GM19372 (cell line): ENCODE measurements around the gene DGKZ.

Source experiments
- ATAC-seq: cut with Tn5 transposase; IDR thresholded peaks from one replicate; pipeline ENCODE4 v1.9.1; 2021; ENCODE audit warnings: mild to moderate bottlenecking, low read depth, moderate library complexity; ENCODE audit not compliant: unreplicated experiment

DGKZ gene

DNA sequence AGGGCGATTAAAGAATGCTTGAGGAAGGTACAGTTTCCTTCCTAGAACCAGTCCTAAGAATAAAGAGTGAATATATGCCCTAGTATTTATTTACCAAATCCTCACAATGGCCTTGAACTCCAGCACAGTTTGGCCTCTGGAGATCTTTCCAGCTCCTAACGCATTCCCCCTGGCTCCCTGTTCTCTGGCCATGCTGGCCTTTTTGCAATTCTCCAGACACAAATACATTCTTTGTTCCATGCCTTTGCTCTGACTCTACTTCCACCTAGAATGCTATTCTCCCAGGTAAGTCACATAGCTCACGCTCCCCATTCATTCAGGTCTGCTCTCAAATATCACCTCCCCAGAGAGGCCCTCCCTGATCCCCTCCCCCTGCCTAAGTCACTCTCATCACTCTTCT lies 3.7 kb upstream of the DGKZ start:
- no peak for ATAC-seq

DNA sequence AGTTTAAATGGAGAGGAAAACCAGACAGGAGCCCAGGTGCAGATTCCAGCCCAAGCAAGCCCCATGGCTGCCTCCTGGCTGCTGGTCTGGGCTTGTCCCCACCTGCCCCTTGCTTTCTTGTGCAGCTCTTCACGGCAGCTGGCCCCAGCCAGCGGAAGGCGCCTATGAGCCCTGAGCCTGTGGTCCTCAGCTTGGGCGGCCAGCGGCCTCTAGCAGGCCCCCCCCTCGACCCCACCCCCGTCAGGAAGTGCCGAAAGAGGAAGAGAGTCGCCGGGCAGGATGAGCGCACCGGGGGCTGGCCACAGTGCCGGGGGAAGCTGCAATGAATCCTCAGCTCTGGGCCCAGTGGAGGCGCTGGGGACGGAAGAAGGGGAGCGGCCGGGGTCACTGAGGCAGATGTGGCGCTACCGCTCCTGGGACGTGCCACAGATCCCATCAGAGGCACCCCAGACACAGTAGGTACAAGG lies 2.1 kb upstream of the DGKZ start:
- no peak for ATAC-seq

DNA sequence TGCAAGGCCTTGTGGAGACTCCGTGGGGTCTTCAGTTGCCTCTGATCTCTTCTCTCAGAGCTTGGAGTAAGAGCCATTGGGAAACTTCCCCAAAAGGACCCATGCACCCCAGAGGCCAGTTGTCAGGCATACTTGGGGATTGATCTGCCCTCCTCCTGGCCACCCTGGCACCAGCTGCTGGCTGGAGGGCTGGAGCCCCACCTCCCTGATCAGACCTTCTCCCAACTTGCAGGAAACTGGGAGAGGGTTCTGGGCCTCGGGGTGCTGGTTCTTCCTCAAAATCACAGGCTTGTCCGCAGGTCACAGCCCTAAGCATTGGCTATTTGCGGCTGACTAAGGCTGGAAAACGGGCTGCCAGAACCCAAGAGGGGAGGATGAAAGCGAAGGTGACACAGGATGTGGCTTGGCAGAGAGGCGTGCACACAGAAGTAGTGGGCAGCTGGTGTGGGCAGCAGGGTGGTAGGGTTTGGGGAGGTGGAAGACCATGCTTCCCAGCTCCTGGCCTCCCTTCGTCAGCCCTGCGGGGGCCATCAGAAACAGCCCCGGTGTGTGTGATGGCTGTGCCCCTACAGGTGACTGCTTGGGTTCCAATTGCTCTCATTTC lies 1.3 kb upstream of the DGKZ start:
- ATAC-seq, result no peak

DNA sequence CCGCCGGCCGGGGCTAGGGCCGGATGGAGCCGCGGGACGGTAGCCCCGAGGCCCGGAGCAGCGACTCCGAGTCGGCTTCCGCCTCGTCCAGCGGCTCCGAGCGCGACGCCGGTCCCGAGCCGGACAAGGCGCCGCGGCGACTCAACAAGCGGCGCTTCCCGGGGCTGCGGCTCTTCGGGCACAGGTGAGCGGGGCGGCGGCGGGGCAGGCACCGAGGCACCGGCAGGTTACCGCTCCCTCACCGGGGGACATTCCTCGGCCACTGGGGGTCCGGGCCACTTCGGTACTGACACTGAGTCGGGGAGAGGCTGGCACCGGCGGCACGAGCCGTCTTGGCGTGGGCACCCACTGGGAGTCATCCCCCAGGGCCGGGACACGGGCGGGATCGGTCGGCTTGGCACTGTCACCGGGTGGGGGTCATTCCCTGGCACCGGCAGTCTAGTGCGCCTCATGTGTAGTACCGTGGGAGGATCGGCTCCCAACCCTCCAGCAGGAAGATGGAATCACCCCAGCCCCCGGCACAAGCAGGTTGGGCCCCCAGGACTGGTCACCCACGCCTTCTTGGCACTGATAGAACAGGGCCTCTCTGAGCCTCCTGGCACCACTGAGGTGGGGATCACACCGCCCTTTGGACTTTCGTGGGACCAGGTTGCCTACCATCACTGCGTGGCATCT lies 511 bp downstream of the DGKZ start:
- ATAC-seq, result peak; percentile 7

DNA sequence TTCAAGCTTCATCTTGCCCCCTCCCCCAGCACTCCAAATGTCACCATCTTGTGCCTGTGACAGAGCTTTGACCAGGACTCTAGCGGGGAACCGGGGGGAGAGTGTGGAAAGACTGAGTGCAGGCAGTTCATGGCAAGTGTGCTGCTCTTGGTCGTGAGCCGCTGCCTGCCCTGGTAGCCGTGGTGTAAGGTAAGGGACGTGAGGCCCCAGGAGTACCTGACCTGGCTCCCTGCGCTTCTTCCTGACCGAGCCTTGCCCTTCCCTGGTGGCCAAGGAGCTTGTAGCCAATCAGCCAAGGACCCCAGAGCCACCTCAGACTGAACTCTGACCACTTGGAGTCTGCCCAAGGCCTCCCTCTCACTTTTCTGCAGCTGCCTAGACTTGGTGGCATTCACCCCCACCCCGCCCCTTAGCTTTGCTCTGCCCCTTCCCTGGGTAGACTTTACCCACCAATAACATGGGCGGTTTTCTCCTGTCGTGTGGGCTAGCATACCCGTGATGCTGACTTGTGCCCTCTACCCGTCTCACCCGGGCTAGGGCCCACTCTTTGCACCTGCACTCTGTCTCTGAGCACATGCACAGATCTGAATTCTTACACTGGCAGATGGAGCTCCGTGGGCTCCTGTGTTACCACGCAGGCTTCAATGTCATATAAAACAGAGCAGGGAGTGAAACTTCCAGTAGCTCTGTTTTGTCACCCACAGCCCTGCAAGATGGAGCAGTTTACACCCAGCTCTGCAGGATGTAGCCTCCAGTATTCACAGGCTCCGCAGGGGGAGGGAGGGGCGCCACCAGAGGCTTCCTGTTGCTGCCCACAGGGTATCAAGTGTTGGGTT lies 1.5 kb downstream of the DGKZ start:
- ATAC-seq, result no peak

DNA sequence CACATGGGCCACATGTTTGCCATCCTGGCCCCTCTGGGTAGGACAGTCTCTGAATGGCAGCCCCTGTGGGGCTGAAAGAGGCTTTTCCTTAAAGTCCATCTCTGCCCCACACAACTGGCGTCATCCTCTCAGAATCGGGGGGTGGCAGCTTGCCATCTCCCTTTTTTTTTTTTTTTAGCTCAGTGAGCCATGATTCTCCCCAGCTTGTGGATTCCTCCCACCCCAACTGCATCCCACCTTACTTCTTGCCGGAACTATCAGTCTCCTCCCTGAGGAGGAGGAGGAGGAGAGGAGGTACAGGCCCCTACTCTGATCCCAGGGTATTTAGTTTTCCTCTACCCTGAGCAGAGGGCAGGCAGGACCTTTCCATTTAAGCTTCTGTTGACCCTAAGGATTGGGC lies 3.4 kb downstream of the DGKZ start:
- ATAC-seq, result no peak

DNA sequence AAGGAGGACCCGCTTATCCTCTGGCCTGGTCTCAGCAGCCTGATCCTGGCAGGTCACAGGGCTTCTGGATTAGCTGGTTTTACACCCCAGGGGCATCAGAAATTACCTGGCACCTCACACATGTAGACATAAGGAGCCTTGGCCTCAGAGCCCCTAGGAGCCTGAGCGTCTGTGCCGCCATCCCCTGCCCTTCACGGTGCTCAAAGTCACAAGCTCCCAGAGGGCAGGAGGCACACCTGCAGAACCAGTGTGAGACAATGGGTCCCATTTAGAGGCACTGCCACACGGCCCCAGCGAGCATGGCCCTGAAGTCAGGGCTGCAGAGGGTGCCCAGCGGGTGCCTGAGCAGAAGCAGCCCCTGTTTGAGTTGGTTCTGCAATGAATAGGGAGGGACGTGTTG lies 3.9 kb downstream of the DGKZ start:
- ATAC-seq, result no peak

DNA sequence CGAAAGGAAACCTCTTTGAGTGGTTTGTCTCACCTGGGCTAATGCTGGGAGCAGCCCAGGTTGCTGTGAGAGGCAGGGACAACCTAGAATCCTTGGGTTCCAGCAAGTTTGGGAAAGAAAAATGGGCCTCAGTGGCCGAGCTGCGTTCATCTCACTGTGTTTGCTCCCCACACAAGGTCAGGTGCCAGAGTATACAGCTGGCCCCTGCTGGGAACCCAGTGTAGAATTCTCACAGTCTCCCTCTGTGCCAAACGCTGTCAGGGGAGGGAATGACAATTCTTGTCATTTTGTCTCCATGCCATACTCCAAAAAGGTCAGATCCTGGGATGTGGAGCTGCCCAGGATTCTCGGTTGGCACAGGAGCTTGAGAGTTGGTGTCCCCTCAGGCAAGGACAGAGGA lies 4.3 kb downstream of the DGKZ start:
- no peak for ATAC-seq

DNA sequence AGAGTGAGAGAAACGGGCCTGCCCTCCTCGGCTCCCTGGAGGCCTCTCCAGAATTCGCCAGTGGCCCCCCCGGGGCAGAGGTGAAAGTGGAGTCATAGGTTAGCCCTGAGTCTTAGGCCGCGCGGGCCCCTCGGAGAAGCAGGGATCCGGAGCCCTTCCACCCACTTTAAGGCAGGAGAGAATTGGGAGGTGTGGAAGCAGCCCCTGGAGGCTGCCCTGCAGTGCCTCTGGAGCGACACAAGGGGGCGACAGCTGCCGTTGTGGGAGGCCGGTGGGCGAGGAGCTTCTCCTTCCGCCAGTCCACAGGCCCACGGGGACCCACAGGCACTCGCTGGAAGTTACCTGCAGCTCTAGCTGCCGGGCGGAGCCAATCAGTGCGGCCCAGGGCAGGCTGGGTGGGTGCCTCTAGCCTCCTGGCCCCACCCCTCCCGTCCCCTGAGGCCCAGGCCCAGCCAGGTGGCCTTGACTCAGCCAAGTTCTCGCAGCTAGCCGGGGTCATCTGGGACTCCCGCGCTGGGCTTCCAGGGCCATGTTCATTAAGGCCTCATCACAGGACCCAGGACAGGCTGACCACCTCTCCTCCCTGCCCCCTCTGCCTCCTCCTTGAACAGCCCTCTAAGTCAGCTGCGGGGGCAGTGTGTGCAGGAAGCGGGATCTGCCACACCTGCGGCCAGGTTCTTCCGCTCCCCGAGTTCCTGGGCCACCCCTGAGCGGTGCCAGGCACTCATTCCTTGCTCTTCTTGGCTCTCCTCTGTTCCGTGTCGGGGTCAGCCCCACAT lies 5.0 kb downstream of the DGKZ start:
- ATAC-seq, result no peak

DNA sequence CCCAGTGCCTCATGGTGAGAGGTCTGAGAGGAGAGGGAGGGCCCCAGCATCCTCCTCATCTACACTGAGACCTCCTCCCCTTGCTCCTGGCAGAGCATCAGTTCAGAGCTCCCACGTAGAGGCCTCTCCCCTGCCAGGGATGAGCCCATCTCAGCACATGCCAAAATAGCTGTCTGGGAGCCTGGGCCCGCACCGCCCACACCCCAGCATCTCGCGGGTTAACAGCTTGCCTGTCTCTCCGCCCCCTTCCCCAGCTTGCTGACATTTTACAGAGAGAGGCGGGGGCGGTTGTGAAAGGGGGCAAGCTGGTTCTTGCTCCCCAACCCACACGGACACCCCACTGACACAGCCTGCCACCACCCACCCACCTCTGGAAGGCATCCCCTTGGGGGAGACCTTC lies 6.4 kb downstream of the DGKZ start:
- no peak for ATAC-seq

DNA sequence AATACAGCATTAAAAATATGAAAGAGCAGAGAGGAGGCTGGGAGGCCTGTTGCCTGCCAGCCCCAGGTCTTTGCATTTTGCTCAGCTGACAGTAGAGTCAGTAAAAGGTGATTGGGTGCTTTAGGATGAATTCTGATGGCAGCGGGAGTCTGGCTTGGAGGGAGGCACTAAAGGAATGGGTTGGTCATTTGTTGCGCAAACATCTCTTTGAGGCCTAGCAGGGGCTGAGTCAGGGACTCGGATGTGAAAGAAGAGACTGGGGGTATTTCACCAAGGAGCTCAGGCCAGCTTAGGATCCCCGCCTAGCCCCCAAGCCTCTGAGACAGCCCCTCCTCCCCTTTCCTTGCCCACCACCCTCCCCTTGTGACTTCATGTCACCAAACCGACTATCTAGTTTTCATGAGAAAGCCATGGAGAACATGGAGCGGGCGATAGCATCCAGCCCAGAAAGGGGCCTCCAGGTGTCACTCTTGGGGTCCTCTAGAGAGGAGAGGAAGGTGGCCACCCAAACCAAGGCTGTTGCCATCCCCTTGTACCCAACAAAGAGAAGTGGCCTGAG lies 9.7 kb downstream of the DGKZ start:
- ATAC-seq, result no peak

DNA sequence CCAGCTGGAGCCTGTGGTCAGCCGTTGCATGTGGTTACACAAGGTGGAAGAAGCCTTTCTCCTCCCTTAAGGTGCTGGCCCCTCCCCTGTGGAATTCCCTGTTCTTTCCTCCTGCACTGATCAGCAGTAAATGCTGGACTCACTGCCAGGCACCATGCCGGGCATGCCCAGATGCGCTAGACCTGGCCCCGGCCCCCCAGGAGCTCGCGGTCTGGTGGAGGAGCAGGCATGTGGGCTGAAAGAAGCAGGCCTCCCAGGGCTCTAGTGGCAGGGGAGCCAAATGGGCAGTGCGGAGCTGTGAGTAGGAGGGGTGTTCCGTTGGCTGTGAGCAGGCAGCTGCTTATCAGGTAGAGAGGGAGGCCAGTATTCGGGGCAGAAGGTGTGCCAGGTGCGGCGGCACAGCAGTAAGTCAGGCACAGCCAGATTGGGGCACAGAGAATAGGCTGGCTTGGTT lies 10.2 kb downstream of the DGKZ start:
- ATAC-seq, result no peak

DNA sequence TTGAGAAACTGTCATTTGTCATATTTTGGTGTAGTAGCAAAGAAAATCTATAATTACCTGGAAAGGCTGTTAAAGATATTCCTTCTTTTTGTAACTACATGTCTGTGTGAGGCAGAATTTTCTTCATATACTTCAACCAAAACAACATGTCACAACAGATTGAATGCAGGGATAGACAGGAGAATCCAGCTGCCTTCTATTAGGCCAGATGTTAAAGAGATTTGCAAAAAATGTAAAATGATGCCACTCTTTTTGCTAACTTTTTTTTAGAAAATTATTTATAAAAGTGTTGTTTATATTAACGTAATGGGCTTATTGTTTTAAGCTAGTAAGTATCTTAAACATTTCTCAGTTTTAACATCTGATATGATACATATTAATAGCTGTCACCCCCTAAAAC lies 12.7 kb downstream of the DGKZ start:
- ATAC-seq, result no peak

DNA sequence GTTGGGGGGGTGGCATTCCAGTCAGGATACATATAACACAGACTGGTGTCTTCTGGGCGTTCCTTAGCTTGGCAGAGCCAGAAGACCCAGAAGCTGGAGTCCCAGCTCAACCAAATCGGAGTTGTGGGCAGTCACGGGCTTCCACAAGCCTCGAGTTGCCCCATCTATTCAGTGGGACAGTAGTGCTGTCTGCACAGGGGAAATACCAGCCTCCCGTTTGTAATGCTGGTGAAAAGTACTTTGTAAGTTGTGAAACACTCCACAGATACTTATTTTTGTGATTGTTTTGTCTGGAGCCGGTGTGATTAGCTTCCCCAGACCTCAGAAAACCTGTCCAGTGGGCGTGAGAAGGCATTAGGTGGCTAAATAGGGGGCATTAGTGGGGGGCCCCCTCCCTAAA lies 13.6 kb downstream of the DGKZ start:
- peak; percentile 22 for ATAC-seq

DNA sequence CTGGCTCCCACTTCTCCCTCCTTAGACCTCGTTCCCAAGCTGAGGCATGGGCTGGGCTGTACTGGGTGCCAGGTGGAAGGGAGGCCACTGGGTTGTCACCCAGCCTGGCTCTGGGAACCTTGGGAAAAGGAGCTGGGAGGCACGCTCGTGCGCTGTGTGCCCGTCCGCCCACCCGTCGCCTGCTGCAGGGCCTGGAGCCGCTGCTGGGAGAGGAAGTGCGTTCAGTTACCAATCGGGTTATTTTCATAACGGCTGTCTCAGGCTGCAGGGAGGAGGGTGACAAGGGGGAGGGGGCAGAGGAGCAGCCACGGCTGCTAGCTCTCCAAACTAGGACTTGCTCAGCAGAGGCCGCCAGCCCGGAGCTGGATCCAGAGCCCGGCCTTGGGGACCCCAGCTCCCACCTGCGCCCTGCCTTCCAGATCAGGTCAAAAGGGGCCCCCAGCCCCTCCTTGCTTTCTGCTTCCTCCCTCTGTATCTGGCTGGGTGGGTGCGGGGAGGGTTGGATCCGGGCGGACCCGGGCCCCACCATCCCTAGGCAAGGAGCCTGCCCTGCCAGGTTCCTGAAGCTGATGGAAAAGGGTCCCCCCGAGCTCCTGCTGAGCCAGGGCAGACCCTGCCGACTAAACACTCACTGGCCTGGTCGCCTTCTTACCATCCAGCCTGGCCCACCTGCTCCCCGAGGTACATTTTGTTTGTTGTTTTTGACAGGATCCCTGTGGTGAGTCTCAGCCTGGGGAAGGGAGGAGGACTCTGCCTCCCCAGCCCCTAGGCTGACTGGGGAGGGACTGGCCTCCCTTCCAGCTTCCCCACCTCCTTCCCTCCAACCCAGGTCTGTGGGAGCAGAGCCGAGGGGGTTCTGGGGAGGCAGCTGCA lies 14.3 kb downstream of the DGKZ start:
- peak; percentile 90 for ATAC-seq

DNA sequence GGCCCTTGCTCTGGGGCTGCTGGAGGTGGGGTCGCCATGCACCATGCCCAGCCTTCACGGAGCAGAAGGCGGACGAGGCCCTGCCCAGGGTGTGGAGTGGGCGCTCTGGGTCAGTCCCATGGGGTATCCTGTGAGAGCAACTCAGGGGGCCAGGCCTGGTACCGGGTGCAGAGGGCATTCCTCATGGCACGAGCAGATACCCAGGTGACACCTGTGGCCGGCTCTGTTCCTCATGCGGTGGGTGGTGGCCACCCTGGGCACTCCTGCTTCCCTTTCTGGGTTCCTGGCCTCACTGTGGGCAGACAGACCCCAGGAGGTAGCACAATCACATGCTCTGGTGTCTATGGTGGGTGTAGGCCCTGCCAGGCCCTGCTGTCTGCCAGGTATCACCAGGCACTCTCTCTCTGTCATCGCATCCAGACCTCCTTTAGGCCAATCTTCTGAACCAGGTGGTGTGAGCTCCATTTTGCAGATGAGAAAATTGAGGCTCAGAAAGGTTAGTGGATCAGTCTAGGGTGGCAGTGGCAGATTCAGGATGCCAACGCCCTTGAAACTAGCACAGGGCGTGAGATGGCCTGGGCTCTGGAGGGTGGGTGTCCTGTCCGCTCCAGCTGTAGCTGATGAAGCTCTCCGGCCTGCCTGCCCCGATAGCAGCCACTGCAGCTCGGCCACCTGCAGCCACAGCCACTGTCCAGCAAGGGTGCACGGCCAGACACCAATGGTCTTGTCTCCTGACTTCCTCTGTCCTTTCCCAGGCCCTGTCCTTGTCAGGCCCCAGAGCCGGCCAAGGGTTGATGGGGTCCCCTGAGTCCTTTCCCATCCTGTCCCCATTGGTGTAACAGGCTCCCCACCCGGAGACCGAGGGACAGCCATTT lies 15.1 kb downstream of the DGKZ start:
- ATAC-seq, result no peak

DNA sequence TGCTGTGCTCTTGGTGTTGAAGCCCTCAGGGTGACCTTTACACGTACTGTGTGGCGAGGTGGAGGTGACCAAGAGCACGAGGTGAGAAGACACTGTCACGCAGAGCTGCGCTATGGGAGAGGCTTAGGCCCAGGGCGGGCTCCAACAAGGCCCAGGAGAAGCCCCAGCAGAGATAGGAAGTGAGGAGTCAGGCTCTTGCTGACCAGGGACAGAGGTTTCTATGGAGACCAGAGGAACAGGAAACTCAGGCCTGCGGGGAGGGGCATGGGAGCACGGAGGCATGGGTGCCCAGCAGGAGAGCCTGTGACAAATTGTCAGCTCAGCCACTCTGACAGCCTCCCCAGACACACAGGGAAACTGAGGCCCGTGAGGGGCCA lies 15.8 kb downstream of the DGKZ start:
- ATAC-seq, result no peak

DNA sequence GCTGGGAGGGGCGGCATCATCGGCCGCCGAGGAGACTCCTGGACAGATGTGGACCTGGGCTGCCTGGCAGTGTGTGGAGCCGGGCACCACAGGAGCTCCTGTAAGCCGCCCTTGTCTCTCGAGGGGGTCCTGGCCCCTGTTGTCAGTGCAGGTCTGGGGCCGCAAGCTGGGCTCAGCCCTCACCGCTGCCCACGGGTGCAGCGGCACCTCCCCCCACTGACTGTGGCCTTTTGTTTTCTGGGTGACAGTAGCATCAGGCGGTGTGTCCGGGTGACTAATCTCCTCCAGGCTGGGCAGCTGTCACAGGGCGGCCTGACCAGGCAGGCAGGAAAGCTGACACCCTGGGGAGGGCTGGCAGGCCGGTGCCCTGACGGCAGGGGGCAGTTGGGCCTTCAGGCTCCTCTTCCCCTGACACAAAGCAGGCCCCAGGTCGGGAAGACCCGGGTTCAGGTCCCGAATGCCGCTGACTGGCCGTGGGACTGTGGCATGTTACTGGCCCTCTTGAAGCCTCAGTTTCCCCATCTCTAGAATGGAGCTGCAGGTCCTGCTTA lies 16.3 kb downstream of the DGKZ start:
- ATAC-seq, result no peak
